ENCODE measurements around the gene MYO16.

GRCh38 chr13:108925070-108925469, 295.7 kb downstream of the MYO16 start:
- no peak for TF ChIP-seq CTCF (IDR thresholded peaks at IDR 0.05)
- no peak for TF ChIP-seq POLR2A (IDR thresholded peaks at IDR 0.05)

Data from tibial nerve (tissue), 3 donors.